Stimulated activated CD8-positive, alpha-beta memory T cell treated with anti-CD3 and anti-CD28 coated beads, Interleukin-7, amount 100 ng/mL, for 4 hours (primary cell): ENCODE measurements around the gene GNPTAB.
"Not testable (repeated sequence)": the region's sequence is repeated elsewhere in the genome, so short reads cannot be mapped to it uniquely, and the experiment has no call there.

Source experiments
- DNase-seq, 2 donors: peaks; one replicate each; pipeline ENCODE4 v3.0.0-alpha.2; 2020; ENCODE audit warnings: low read depth in 2 of 2

Gene GNPTAB

GRCh38 chr12:101852998-101853397 is 22.2 kb upstream of the GNPTAB start:
- DNase-seq, result no peak

GRCh38 chr12:101850199-101850598 is 19.4 kb upstream of the GNPTAB start:
- DNase-seq, result no peak

- DNase-seq, result no peak
Measured at GRCh38 chr12:101847325-101847724, 16.6 kb upstream of the GNPTAB start.

GRCh38 chr12:101845137-101845711 is 14.5 kb upstream of the GNPTAB start:
- no peak for DNase-seq

GRCh38 chr12:101841069-101841468 is 10.3 kb upstream of the GNPTAB start:
- DNase-seq, result no peak

GRCh38 chr12:101839324-101840283 is 8.8 kb upstream of the GNPTAB start:
- DNase-seq, result peak; percentile 41 to 60

- no peak for DNase-seq
Measured at GRCh38 chr12:101838628-101839323, 8.0 kb upstream of the GNPTAB start.

- no peak for DNase-seq
Measured at GRCh38 chr12:101832030-101832429, 1.3 kb upstream of the GNPTAB start.

GRCh38 chr12:101829639-101830366 is 956 bp downstream of the GNPTAB start:
- no peak for DNase-seq

GRCh38 chr12:101828463-101829196 is 2.1 kb downstream of the GNPTAB start:
- DNase-seq, result no peak

- no peak for DNase-seq
Measured at GRCh38 chr12:101826766-101827368, 3.9 kb downstream of the GNPTAB start.

- no peak for DNase-seq
Measured at GRCh38 chr12:101824831-101825230, 5.9 kb downstream of the GNPTAB start.

- DNase-seq, result peak; percentile 38 to 55
Measured at GRCh38 chr12:101823891-101824290, 6.9 kb downstream of the GNPTAB start.

- no peak for DNase-seq
Measured at GRCh38 chr12:101823039-101823438, 7.7 kb downstream of the GNPTAB start.

GRCh38 chr12:101819467-101819866 is 11.3 kb downstream of the GNPTAB start:
- DNase-seq, result no peak

GRCh38 chr12:101818689-101819088 is 12.1 kb downstream of the GNPTAB start:
- DNase-seq, result not testable (repeated sequence)

GRCh38 chr12:101813117-101813516 is 17.6 kb downstream of the GNPTAB start:
- DNase-seq, result no peak

GRCh38 chr12:101812716-101813115 is 18.0 kb downstream of the GNPTAB start:
- DNase-seq, result not testable (repeated sequence)

GRCh38 chr12:101811342-101811741 is 19.4 kb downstream of the GNPTAB start:
- DNase-seq, result not testable (repeated sequence)

GRCh38 chr12:101809208-101809607 is 21.6 kb downstream of the GNPTAB start:
- no peak for DNase-seq

GRCh38 chr12:101806265-101806664 is 24.5 kb downstream of the GNPTAB start:
- DNase-seq, result no peak
